ENCODE data around the gene FGFBP1.

FGFBP1 gene

DNA sequence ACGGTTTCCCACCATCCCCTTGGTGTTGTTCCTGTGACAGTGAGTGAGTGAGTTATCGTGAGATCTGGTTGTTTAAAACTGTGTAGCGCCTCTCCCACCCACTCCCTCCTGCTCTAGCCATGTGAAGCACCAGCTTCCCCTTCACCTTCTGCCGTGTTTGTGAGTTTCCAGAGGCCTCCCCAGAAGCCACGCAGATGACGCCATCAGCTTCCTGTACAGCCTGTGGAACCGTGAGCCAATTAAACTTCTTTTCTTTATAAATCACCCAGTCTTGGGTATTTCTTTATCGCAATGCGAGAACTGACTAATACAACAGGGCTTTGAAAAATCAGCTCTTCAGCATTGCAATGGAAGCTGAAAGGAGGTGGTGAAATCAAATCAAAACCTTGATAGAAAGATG, 50.0 kb downstream of the FGFBP1 start:
- in situ Hi-C loops (cut with MboI; ENCODE audit: low pct_unique_long_range_greater_than_20kb, low sequenced_read_pairs, unreplicated experiment): no loop called here
- TF ChIP-seq, protein P1, sequence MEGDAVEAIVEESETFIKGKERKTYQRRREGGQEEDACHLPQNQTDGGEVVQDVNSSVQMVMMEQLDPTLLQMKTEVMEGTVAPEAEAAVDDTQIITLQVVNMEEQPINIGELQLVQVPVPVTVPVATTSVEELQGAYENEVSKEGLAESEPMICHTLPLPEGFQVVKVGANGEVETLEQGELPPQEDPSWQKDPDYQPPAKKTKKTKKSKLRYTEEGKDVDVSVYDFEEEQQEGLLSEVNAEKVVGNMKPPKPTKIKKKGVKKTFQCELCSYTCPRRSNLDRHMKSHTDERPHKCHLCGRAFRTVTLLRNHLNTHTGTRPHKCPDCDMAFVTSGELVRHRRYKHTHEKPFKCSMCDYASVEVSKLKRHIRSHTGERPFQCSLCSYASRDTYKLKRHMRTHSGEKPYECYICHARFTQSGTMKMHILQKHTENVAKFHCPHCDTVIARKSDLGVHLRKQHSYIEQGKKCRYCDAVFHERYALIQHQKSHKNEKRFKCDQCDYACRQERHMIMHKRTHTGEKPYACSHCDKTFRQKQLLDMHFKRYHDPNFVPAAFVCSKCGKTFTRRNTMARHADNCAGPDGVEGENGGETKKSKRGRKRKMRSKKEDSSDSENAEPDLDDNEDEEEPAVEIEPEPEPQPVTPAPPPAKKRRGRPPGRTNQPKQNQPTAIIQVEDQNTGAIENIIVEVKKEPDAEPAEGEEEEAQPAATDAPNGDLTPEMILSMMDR (IDR thresholded peaks at IDR 0.05; ENCODE audit: extremely low read depth, insufficient read depth, missing control alignments): no peak

More for the DNA sequence above, 50.0 kb downstream of the FGFBP1 start:
- DNase-seq (ENCODE audit: low spot score): no peak

Measured in GM13977 (cell line).